HG03442 (cell line): Measurements from ENCODE around the gene XYLT2.
"Not testable (repeated sequence)": the region's sequence is repeated elsewhere in the genome, so short reads cannot be mapped to it uniquely, and the experiment has no call there.

Experiments used
- ATAC-seq: cut with Tn5 transposase; IDR thresholded peaks from one replicate; pipeline ENCODE4 v1.9.1; 2021; ENCODE audit warnings: mild to moderate bottlenecking, moderate library complexity; ENCODE audit not compliant: unreplicated experiment

XYLT2 gene

DNA sequence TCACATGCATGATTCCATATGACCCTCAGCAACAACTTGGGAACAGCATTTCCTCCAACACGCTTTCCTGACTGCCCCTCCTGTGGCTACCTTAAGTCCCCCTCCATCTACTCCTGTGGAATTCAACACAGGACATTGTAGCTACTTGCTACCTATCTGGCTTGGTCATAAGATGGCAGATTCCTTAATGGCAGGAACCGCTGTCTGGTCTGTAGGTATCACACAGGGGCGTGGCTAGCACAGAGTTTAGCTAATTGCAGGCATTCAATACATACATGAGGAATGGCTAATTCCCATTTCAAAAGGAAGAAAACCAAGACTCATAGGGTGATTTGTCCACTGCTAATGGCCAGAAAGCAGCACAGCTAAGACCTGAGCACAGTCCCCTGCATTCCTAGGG, 42.8 kb downstream of the XYLT2 start:
- no peak for ATAC-seq

GRCh38 chr17:50389534-50389933, 43.6 kb downstream of the XYLT2 start:
- no peak for ATAC-seq

DNA sequence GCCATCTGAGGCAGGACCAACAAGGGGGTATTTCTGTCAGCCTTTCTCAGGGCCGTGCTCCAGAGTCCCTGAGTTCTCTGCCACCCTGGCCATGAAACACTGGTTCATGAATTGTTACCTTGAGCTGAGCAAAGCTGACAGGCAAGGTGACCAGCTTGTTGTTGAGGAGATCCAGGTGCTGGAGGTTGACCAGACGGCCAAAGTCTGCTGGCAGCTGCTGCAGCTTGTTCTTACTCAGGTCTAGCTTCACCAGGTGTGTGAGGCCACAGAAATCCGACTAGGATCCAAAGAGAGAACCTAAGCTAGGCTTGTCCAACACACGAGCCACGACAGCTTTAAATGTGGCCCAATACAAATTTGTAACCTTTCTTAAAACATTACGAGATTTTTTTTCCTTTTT, 46.7 kb downstream of the XYLT2 start:
- ATAC-seq, result no peak

- no peak for ATAC-seq
Measured at GRCh38 chr17:50393700-50394099, 47.8 kb downstream of the XYLT2 start.

DNA sequence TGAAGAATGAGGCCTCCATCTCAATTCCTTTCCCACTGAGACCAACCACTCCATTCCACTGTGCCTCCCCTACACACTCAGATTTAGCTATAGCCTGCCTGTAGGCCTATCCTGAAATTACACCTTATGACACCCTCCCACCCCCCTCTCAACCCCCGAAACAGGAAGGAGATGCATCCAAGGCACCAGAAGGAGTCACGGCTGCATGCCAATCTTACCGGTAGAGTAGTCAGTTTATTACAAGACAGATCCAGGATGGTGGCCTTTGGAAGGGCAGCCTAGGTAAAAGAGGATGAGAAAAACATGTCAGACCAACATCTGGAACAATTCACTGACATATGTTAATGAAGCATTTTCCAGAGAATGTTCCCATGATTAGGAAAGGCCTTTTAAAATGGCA, 48.8 kb downstream of the XYLT2 start:
- no peak for ATAC-seq

DNA sequence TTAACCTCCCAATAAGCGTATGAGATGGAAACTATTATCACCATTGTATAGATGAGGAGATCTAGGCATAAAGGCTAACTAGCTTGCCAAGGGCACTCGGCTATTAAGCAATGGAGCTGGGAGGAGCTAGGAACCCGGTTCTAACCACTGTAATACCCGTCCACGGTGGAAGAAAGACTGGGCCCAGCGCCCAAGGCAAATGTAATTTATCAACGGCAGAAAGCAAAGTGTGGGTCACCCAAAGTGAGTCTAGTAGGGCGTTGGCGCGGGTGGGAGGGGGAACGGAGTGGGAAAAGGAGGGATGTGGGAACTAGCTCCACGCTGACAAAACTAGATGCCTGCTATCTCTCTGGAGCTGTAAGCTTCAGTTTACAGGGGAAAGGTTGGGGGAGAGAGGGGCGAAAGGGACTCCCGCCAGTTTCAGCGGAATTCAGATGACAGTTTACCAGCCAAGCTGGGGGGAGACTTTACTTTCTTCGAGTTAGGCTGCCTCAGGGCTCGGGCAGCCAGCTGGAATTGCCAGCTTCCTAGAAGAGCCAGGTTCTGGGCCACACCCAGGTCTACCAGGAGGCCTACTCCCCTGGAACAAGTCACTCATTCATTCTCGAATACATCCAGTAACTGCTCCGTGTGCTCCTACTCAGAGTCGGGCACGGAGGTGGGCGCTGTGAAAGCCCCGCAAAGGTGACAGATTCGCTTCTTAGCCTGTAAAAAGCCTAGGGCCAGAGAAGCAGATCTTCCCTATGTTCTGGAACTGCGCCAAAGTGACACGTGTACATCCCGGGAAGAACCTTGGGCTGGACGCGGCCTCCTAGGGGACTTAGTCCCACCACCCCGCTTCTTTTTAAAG, 50.6 kb downstream of the XYLT2 start:
- no peak for ATAC-seq

DNA sequence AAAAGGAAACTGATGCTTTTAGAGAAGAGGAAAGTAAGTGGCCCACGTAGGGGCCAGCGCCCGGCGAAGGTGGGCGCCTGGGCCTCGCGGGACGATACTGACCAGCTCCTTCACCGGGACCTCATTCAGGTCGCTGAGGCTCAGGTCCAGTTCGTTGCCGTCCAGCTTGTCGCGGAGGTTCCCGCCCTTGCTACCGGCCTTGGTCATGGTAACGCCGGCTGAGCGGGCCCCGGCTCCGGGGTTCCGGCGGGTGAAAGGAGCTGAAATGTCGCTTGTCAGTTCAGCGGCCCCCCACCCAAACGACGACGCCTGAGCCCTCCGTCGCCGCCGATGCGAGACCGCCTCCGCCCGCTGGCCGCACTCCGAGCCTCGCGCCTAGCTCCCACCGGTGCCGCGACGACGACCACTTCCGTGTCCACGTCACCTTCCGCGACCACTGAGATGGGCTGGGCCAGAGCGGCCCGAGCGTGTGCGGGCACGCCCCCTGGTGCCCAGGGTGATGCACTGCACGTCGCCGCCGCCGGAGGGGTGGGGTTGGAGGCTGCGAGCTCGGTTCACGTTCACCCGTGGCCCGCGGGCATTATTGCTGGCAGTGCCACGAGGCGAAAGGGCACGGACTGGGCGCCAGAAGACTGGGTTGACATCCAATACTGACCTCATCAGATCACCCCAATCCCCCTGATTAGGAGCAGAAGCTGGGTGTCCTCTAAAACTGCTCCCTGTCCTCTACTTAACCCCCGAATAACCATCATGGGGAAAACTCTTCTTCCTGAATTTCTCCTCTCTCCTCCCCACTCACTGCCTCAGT, 51.4 kb downstream of the XYLT2 start, which contains the start of gene LRRC59:
Gene LRRC59 (minus strand): TSS at position 413 of the 808 bp plus-strand sequence. CDS start 206 bp downstream, at position 207.
- peak; percentile 90 for ATAC-seq

- no peak for ATAC-seq
Measured at GRCh38 chr17:50397919-50398285, 52.0 kb downstream of the XYLT2 start.

DNA sequence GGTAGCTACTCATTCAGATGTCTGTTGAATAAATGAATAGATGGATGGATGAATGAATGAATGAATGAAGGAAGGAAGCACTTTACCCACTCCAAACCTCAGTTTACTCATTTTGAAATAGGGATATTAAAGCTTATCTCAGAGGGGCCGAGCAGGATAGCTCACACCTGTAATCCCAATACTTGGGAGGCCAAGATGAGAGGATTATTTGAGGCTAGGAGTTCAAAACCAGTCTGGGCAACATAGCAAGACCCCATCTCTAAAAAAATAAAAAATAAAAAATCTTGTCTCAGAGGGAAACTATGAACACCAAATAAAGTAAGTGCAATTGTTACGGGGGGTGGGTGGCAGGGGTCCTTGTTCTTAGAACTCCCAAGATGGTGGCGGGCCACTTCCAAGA, 52.7 kb downstream of the XYLT2 start:
- not testable (repeated sequence) for ATAC-seq

DNA sequence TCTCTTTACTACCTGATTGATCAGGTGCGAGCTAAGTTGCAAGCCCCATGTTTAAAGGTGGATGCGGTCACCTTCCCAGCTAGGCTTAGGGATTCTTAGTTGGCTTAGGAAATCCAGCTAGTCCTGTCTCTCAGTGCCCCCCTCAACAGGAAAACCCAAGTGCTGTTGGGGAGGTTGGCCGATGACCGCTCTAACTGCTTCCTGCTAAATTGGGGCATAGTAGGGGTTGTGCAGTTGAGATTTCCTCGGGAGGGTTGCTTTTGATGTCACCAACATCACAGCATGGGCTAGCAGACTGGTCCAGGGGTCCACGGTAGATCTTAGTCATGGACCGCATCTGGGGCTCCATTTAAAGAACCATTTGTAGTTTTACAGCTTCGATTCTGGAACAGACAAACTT, 53.7 kb downstream of the XYLT2 start:
- not testable (repeated sequence) for ATAC-seq

DNA sequence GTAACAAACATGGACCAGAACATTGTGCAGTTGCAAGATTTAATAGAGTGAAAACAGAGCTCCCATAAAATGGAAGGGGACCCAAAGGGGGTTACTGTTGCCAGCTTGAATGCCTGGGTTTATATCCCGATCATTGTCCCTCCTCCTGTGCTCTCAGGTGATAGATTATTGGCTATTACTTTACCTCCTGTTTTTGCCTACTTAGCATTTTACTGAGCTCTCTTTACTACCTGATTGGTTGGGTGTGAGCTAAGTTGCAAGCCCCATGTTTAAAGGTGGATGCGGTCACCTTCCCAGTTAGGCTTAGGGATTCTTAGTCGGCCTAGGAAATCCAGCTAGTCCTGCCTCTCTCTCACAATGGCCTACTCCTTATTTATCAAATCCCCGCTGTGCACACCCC, 59.4 kb downstream of the XYLT2 start:
- not testable (repeated sequence) for ATAC-seq

DNA sequence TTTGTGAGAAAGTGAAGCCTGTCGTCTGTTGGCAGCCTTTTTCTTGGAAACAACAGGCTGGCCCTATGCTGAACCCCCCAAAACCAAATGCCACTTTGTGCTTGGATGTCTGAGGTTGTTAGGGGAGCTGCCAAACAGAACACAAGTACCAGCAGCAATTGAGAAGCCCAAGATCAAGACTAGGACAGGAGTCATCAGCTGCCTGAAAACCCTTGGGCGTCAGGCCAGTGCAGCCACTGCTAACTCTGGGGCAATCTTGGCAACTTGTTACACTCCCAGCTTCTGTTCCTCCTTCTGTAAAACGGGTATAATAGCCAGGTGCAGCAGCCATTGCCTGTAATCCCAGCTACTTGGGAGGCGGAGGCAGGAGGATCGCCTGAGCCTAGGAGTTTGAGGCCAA, 60.7 kb downstream of the XYLT2 start:
- ATAC-seq, result no peak

DNA sequence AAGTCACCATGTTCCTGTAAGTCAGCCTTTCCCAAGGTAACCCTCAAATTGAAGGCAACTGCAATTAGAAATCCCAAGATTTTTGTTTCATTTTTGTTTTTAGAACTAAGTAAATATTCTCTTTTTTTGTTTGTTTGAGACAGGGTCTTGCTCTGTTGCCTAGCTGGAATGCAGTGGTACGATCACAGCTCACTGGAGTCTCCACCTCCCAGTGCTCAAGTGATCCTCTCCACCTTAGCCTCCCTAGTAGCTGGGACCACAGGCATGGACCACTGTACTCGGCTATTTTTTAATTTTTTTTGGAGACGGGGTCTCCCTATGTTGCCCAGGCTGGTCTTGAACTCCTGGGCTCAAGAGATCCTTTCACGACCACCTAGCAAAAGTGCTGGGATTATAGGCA, 62.0 kb downstream of the XYLT2 start:
- ATAC-seq, result no peak
